Stimulated activated CD4-positive, alpha-beta T cell treated with anti-CD3 and anti-CD28 coated beads, Interleukin-12 subunit alpha, Interleukin-12 subunit beta, amount 100 ng/mL, for 24 hours (primary cell): ENCODE results near the gene PDE6C.
"Not testable (repeated sequence)": the region's sequence is repeated elsewhere in the genome, so short reads cannot be mapped to it uniquely, and the experiment has no call there.

ENCODE experiments used
- DNase-seq, 2 experiments: peaks; one replicate each; pipeline ENCODE4 v3.0.0-alpha.2; 2020; ENCODE audit warnings: low read depth in 2 of 2

The PDE6C gene

DNA sequence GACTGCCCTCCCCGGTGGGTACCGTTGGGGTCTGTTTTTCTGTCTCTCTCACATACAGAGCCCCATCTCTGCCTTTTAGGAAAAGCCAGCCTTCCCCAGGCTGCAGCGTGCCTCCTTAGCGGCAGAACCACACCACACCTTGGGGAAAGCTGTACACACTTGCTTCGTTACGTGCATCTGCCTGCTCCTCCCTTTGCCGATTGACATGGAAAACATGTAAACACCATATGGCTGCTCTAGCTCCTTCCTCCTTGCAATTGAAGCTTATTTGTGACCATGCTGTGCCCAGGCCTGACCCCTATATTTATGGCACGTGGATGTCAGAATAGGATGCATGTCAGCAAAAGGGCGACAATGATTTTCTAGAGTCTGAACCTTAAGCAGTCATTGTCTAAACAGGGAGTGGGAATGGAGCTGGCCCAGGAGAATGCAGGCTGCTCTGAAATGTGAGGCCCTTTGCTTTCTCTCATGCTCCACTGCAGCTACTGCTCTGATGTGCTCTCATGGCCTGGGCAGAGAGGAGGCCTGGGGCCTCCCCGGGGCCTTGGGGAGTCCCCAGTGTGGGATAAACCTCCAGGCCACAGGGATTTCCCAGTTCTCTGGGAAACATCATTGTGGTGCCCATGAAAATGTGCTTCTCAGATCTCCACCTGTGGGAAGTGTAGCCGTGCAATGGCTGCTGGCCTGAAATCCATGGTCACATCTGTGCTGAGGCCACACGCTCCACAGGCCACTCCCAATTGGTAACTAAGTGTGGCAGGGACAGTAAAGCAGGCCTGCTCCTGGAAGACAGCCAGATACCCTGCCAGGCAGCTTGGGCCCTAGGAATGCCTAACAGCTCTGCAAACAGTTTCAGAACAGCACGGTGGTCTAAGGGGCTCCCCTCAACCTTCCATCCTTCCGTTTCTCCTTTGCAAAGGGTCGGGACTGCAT, 18.6 kb downstream of the PDE6C start:
- DNase-seq = no peak

- no peak for DNase-seq
Measured at GRCh38 chr10:93639791-93640190, 27.5 kb downstream of the PDE6C start.

DNA sequence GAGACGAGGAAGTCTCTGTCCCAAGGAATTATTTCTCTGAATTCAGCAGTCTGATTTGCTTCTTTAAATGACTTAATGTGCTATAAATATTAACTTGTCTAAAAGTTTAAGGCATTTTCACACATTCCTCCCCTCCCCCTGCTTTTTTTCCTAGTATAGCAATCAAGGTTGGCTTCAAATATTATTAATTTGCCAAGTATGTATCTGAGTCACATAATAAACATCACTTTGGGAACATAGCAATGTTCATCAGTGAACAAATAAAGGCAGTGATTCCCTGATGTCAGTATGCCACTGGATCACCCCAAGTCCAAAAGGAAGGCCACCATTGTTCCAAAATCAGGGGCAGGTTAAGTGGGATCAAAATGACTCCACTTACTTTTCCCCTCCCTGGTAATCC, 40.5 kb downstream of the PDE6C start:
- DNase-seq = no peak

GRCh38 chr10:93654201-93654600, 41.9 kb downstream of the PDE6C start:
- no peak for DNase-seq

DNA sequence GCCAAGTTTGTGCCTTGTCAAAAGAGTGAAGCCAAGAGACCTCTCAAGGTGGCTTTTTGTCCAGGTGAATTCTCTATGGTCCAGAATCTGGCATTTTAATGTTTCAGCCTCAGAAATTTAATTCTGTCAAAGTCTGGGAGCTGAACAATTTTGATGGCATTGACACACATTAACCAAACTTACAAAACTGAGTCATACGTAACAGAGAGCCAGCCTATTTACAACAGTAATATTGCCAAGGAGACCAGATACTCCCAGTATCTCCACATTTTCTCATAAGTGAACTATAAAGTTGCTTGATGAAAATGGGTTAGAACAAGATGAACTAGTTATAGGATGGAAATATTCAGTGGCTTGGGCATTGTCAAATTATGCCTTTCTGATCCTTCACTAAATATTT, 43.8 kb downstream of the PDE6C start:
- no peak for DNase-seq

GRCh38 chr10:93657757-93658156, 45.4 kb downstream of the PDE6C start:
- DNase-seq = no peak

GRCh38 chr10:93666030-93666429, 53.7 kb downstream of the PDE6C start:
- DNase-seq = no peak

DNA sequence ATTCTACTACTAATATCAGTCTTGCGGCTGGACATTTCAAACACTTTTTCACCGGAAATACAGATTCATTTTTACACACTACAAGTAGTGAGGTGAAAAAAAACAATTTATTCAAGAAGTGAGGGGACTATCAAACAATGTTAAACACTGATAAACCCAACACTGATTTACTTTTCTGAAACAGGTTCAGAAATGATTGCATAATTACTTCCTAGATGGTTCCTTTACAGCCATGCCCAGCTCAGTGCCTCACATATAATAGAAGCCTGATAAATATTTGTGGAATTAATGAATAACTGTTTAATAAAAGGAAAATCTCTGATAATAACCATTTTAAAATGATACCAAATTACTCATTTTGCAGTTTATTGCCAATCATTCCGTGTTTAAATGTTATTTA, 55.5 kb downstream of the PDE6C start:
- DNase-seq = no peak

DNA sequence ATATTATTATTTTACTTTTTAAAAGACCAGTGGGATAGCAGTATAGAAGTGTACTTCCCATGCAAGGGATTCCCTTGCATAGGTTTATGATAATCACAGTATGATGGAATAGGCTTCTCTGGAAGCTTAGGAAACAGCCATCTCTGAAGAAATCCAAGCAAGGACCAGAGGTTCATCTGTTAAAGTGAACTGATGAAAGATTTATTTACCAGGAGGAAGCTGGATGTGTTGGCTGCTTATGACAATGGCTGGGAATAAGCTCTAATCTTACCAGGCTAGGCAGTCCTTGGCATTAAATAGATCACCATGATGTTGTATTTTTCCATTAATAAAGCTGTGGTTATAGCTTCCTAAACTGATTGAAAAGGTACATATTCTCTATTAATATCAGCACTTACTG, 58.0 kb downstream of the PDE6C start:
- no peak for DNase-seq

DNA sequence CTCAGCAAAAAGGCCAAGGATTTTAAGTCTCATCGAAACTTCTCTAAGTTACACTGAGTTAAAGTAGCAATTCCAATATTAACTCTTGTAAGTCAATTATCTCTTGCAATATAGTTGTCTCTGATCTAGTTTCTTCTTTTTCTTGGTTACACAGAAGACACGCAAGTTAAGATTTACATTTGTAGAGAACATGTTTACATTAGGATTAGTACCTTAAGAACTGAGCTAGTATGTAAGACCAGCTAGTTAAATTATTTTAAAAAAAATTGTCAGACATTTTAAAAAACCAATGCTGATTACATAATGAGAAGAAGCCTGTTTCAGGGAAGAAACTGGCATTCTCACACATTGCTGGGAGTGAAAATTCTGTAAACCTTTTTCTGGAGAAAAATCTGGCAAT, 58.7 kb downstream of the PDE6C start:
- DNase-seq = no peak

DNA sequence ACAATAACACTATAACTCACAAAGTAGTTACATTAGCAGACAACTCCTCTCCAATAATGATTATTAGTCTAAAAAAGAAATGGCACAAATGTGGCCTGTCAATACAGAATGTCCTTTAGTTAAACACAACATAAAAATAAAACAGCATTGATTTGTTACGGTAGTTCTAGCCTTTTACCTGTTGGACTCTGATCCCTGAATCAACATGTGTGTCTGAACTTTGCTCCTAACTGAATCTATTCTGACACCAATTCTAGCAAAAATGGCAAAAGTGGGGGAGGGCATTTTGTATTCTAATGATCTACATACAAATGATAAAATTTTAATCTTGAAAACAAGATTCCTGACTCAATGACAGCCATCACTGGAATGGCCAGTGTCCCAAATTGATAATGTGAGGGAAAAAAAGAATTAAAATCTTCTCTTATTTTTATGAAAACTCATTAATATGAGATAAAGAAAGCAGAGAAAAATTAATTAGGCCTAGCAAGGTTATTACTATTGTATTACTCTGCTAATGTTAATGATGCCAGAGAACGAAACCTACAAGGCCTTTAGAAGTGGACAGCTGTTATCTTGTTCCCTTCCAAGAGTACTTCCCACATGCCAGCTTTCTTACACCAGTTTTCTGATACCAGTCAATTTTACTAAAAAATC, 59.8 kb downstream of the PDE6C start:
- DNase-seq = no peak

GRCh38 chr10:93672890-93673289, 60.6 kb downstream of the PDE6C start:
- DNase-seq = no peak

DNA sequence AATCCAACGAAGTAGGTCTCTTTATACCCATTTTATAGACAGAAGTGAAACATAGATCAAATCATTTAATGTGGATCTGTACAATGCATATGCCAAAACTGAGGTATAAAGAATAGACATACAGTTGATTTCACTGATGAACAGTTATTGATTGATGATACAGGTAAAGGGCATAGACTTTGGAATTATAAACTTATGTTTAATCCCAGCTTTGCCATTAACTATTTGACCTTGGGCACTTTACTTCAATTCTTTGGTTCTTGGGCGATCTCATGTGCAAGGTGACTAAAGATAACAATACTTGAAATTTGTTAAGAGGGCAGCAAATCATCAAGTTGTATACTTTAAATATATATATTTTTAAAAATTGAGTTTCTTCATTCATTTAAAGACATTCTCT, 61.5 kb downstream of the PDE6C start:
- DNase-seq = no peak

GRCh38 chr10:93678386-93678785, 66.0 kb downstream of the PDE6C start:
- DNase-seq = no peak

DNA sequence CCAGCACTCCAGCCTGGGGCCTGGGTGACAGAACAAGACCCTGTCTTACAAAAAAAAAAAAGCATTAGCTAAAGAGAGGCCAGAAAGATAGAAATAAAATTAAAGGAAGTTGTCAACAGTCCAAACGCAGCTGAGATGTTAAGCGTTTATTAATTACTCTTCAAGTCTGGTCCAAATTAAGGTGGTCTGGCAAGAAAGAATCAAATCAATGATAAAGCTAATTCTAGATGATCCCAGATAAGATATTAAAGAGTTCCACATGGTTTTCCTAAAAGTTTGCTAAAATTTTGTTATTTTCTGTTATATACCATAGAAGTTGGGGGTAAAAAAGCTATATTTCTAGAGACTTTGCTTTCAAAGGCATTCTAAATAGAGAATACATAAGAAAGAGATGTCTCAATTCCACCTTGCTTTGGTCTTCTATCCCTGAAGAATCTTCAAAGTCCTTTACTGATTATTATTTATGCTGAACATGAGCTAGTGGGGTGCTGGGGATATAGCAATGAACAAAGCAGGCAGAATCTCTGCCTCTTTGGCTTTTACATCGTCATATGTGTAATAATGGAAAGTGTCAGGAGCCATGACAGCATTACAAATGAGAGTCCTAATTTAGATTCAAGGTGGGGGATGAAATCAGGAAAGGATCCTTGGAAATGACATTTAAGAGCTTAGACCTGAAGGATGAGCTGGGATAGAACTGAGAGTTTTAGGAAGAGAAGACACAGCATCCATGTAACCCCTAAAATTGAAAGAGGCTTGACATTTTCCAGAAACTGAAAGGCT, 66.7 kb downstream of the PDE6C start:
- DNase-seq = no peak

DNA sequence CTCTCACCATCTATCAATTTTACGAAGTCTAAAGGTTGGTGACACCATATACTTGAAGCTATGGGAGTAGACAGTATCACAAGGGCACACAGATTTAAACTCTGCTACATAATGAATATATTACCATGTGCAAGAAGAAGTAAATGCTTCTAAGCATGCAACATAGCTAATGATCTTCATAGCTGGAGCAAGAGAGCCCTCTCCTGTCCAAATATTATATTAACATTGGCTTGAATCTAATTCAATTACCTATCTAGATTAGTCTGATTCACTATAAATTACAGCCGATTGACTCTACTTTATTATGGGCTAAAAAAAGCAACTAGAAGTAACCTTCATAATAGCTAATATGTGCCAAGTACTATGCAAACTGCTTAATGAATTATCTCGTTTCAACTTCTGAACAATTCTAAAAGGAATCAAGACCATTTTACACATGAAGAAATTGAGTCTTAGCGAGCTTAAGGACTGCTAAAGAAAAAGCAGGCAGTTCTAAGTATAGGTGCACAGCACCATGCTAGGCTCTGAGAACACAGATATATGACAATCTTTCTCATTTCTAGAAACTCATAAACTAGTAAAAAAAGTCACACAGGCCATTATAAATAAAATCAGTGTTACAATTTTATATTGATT, 68.2 kb downstream of the PDE6C start:
- no peak for DNase-seq

- DNase-seq = no peak
Measured at GRCh38 chr10:93687737-93688136, 75.4 kb downstream of the PDE6C start.

GRCh38 chr10:93695740-93696139, 83.4 kb downstream of the PDE6C start:
- no peak for DNase-seq

- not testable (repeated sequence) for DNase-seq
Measured at GRCh38 chr10:93696582-93696981, 84.2 kb downstream of the PDE6C start.

- no peak for DNase-seq
Measured at GRCh38 chr10:93697207-93697606, 84.9 kb downstream of the PDE6C start.

GRCh38 chr10:93701866-93702209, 89.5 kb downstream of the PDE6C start:
- no peak for DNase-seq
